Stimulated activated CD8-positive, alpha-beta memory T cell treated with anti-CD3 and anti-CD28 coated beads, Interleukin-12 subunit alpha, Interleukin-12 subunit beta, amount 100 ng/mL, for 24 hours (primary cell): ENCODE results near the gene RIMS4.

Source experiments
- DNase-seq: peaks from one replicate; pipeline ENCODE4 v3.0.0-alpha.2; 2020; ENCODE audit errors: extremely low read depth

RIMS4 gene

GRCh38 chr20:44720997-44721784 is 89.2 kb downstream of the RIMS4 start:
- no peak for DNase-seq

- no peak for DNase-seq
These were observed 89.7 kb downstream of the RIMS4 start for GRCh38 chr20:44720621-44720996.

GRCh38 chr20:44719841-44720240 is 90.5 kb downstream of the RIMS4 start:
- DNase-seq: no peak

- no peak for DNase-seq
These were observed 92.4 kb downstream of the RIMS4 start for GRCh38 chr20:44717986-44718385.

GRCh38 chr20:44716309-44717106 is 93.8 kb downstream of the RIMS4 start:
- no peak for DNase-seq

- DNase-seq: no peak
These were observed 94.6 kb downstream of the RIMS4 start for GRCh38 chr20:44715499-44716308.

GRCh38 chr20:44714701-44715498 is 95.4 kb downstream of the RIMS4 start, which contains the start of gene CCN5:
Gene CCN5, plus strand, starts transcription at chr20:44715369. Its CDS starts 22 bp downstream, at chr20:44715391.
- DNase-seq: no peak

GRCh38 chr20:44714102-44714700 is 96.1 kb downstream of the RIMS4 start:
- no peak for DNase-seq

- no peak for DNase-seq
These were observed 99.1 kb downstream of the RIMS4 start for GRCh38 chr20:44711237-44711636.

GRCh38 chr20:44709797-44710196 is 100.5 kb downstream of the RIMS4 start:
- no peak for DNase-seq

GRCh38 chr20:44709380-44709779 is 101.0 kb downstream of the RIMS4 start:
- no peak for DNase-seq

GRCh38 chr20:44707018-44707579 is 103.2 kb downstream of the RIMS4 start:
- no peak for DNase-seq

- no peak for DNase-seq
These were observed 103.9 kb downstream of the RIMS4 start for GRCh38 chr20:44706301-44707017.

- no peak for DNase-seq
These were observed 104.8 kb downstream of the RIMS4 start for GRCh38 chr20:44705364-44706094.

- DNase-seq: no peak
These were observed 105.8 kb downstream of the RIMS4 start for GRCh38 chr20:44704551-44704971.

GRCh38 chr20:44703956-44704488 is 106.3 kb downstream of the RIMS4 start:
- DNase-seq: no peak

- no peak for DNase-seq
These were observed 107.0 kb downstream of the RIMS4 start for GRCh38 chr20:44703183-44703925.

GRCh38 chr20:44702776-44703175 is 107.6 kb downstream of the RIMS4 start:
- no peak for DNase-seq
